GM21529 (cell line): ENCODE data around the gene PFN1.

ENCODE experiments used
- ATAC-seq: cut with Tn5 transposase; IDR thresholded peaks from one replicate; pipeline ENCODE4 v1.9.1; 2021; ENCODE audit not compliant: unreplicated experiment

Gene PFN1

GRCh38 chr17:4945944-4946280 lies 2.4 kb downstream of the PFN1 start:
- ATAC-seq, result no peak

- peak; percentile 27 for ATAC-seq
Measured at GRCh38 chr17:4945176-4945943, 3.0 kb downstream of the PFN1 start.

- no peak for ATAC-seq
Measured at GRCh38 chr17:4944554-4945175, 3.7 kb downstream of the PFN1 start.

- ATAC-seq, result no peak
Measured at GRCh38 chr17:4944163-4944553, 4.2 kb downstream of the PFN1 start.

- ATAC-seq, result no peak
Measured at GRCh38 chr17:4942760-4943508, 5.4 kb downstream of the PFN1 start.

- no peak for ATAC-seq
Measured at GRCh38 chr17:4941319-4941610, 7.1 kb downstream of the PFN1 start.

- ATAC-seq, result no peak
Measured at GRCh38 chr17:4940555-4941318, 7.6 kb downstream of the PFN1 start.

GRCh38 chr17:4939796-4940554 lies 8.4 kb downstream of the PFN1 start, which contains the start of the genes RNF167 and SLC25A11:
Gene RNF167, plus strand, starts transcription at chr17:4940268. Its CDS starts 642 bp downstream, at chr17:4940910.
Gene SLC25A11, minus strand, starts transcription at chr17:4940046. Its CDS starts 136 bp downstream, at chr17:4939910.
- ATAC-seq, result peak; percentile 69

- ATAC-seq, result no peak
Measured at GRCh38 chr17:4939546-4939795, 8.9 kb downstream of the PFN1 start.

GRCh38 chr17:4938688-4939545 lies 9.4 kb downstream of the PFN1 start:
- no peak for ATAC-seq

GRCh38 chr17:4938069-4938491 lies 10.2 kb downstream of the PFN1 start:
- no peak for ATAC-seq

- ATAC-seq, result no peak
Measured at GRCh38 chr17:4937553-4937952, 10.8 kb downstream of the PFN1 start.

- no peak for ATAC-seq
Measured at GRCh38 chr17:4936436-4936835, 11.9 kb downstream of the PFN1 start.

- ATAC-seq, result no peak
Measured at GRCh38 chr17:4935650-4936049, 12.7 kb downstream of the PFN1 start.

- no peak for ATAC-seq
Measured at GRCh38 chr17:4934173-4934979, 14.0 kb downstream of the PFN1 start.

GRCh38 chr17:4933646-4934045 lies 14.7 kb downstream of the PFN1 start:
- no peak for ATAC-seq

GRCh38 chr17:4932756-4933155 lies 15.6 kb downstream of the PFN1 start:
- ATAC-seq, result no peak

- no peak for ATAC-seq
Measured at GRCh38 chr17:4931963-4932362, 16.4 kb downstream of the PFN1 start, which contains the start of gene GP1BA. Gene GP1BA, plus strand, starts transcription at chr17:4932277. Its CDS starts 328 bp downstream, at chr17:4932605.

- no peak for ATAC-seq
Measured at GRCh38 chr17:4928881-4929280, 19.4 kb downstream of the PFN1 start.
